Cerebellar nuclear complex (tissue), 1 donor: ENCODE data around the gene MRPL11.

Experiments
- DNase-seq, 2 experiments: peaks; one replicate each; lab custom pipeline; 2025; lab: John Stamatoyannopoulos, UW

Gene MRPL11

GRCh38 chr11:66438504-66439466, at the start of gene MRPL11:
MRPL11 (minus strand) TSS chr11:66438848; CDS start chr11:66438754, 94 bp downstream.
- DNase-seq, result peak; percentile 61 to 84

GRCh38 chr11:66484806-66485380, 46.2 kb upstream of the MRPL11 start:
- no peak for DNase-seq

GRCh38 chr11:66480117-66480938, 41.7 kb upstream of the MRPL11 start, which contains the start of gene DPP3:
DPP3 (plus strand) TSS chr11:66480434; CDS start chr11:66482201, 1,767 bp downstream.
- peak; percentile 85 to 93 for DNase-seq

- DNase-seq, result no peak
These were observed 40.9 kb upstream of the MRPL11 start for GRCh38 chr11:66479394-66480116.

- DNase-seq, result no peak
These were observed 40.2 kb upstream of the MRPL11 start for GRCh38 chr11:66478729-66479393.

- DNase-seq, result no peak
These were observed 38.9 kb upstream of the MRPL11 start for GRCh38 chr11:66477263-66478201.

GRCh38 chr11:66476841-66477251, 38.2 kb upstream of the MRPL11 start:
- DNase-seq, result no peak

GRCh38 chr11:66476173-66476840, 37.7 kb upstream of the MRPL11 start:
- no peak for DNase-seq

- no peak for DNase-seq
These were observed 36.9 kb upstream of the MRPL11 start for GRCh38 chr11:66475349-66476172.

GRCh38 chr11:66473608-66474515, 35.2 kb upstream of the MRPL11 start:
- no peak for DNase-seq

GRCh38 chr11:66473167-66473566, 34.5 kb upstream of the MRPL11 start:
- no peak for DNase-seq

- no peak for DNase-seq
These were observed 33.4 kb upstream of the MRPL11 start for GRCh38 chr11:66472054-66472453.

GRCh38 chr11:66471142-66471541, 32.5 kb upstream of the MRPL11 start:
- no peak for DNase-seq

- no peak for DNase-seq
These were observed 31.4 kb upstream of the MRPL11 start for GRCh38 chr11:66470015-66470414.

GRCh38 chr11:66469441-66469840, 30.8 kb upstream of the MRPL11 start:
- DNase-seq, result no peak

GRCh38 chr11:66468691-66469090, 30.0 kb upstream of the MRPL11 start:
- DNase-seq, result no peak

- DNase-seq, result no peak
These were observed 29.1 kb upstream of the MRPL11 start for GRCh38 chr11:66467756-66468155.
